ENCODE data around the gene SLC2A9.
"Not testable (repeated sequence)": the region's sequence is repeated elsewhere in the genome, so short reads cannot be mapped to it uniquely, and the experiment has no call there.

Gene SLC2A9

GRCh38 chr4:9996319-9997110 lies 24.8 kb downstream of the SLC2A9 start:
- DNase-seq (ENCODE audit: low read depth), result no peak

GRCh38 chr4:9994246-9994847 lies 26.9 kb downstream of the SLC2A9 start:
- DNase-seq (ENCODE audit: low read depth), result no peak

- no peak for DNase-seq (ENCODE audit: low read depth)
Measured at GRCh38 chr4:9989918-9990635, 31.2 kb downstream of the SLC2A9 start.

GRCh38 chr4:9988933-9989332 lies 32.4 kb downstream of the SLC2A9 start:
- DNase-seq (ENCODE audit: low read depth), result no peak

GRCh38 chr4:9988363-9988749 lies 32.9 kb downstream of the SLC2A9 start:
- no peak for DNase-seq (ENCODE audit: low read depth)

- no peak for DNase-seq (ENCODE audit: low read depth)
Measured at GRCh38 chr4:9987749-9988362, 33.4 kb downstream of the SLC2A9 start.

- no peak for DNase-seq (ENCODE audit: low read depth)
Measured at GRCh38 chr4:9984621-9985020, 36.7 kb downstream of the SLC2A9 start.

GRCh38 chr4:9983211-9983610 lies 38.1 kb downstream of the SLC2A9 start:
- DNase-seq (ENCODE audit: low read depth), result no peak

- DNase-seq (ENCODE audit: low read depth), result not testable (repeated sequence)
Measured at GRCh38 chr4:9981899-9982298, 39.4 kb downstream of the SLC2A9 start.

GRCh38 chr4:9980898-9981297 lies 40.4 kb downstream of the SLC2A9 start:
- no peak for DNase-seq (ENCODE audit: low read depth)

GRCh38 chr4:9979101-9979701 lies 42.1 kb downstream of the SLC2A9 start:
- DNase-seq (ENCODE audit: low read depth), result no peak

- DNase-seq (ENCODE audit: low read depth), result no peak
Measured at GRCh38 chr4:9977518-9978031, 43.7 kb downstream of the SLC2A9 start.

- no peak for DNase-seq (ENCODE audit: low read depth)
Measured at GRCh38 chr4:9976781-9977180, 44.5 kb downstream of the SLC2A9 start.

GRCh38 chr4:9976293-9976692 lies 45.0 kb downstream of the SLC2A9 start:
- no peak for DNase-seq (ENCODE audit: low read depth)

GRCh38 chr4:9971711-9972110 lies 49.6 kb downstream of the SLC2A9 start:
- no peak for DNase-seq (ENCODE audit: low read depth)

GRCh38 chr4:9970399-9971011 lies 50.8 kb downstream of the SLC2A9 start:
- DNase-seq (ENCODE audit: low read depth), result no peak

GRCh38 chr4:9969526-9970398 lies 51.5 kb downstream of the SLC2A9 start:
- no peak for DNase-seq (ENCODE audit: low read depth)

- DNase-seq (ENCODE audit: low read depth), result no peak
Measured at GRCh38 chr4:9968472-9968871, 52.8 kb downstream of the SLC2A9 start.

GRCh38 chr4:9964879-9965278 lies 56.4 kb downstream of the SLC2A9 start:
- DNase-seq (ENCODE audit: low read depth), result no peak

- no peak for DNase-seq (ENCODE audit: low read depth)
Measured at GRCh38 chr4:9963328-9963727, 58.0 kb downstream of the SLC2A9 start.

All from activated T-cell treated with anti-CD3 and anti-CD28 coated beads for 1 hour (primary cell).